Thyroid gland (tissue), 4 donors: ENCODE measurements around the gene EXOC6. TPM values are rescaled to one million over a fixed set of nuclear protein-coding genes. Genes with fewer than 3 reads are reported as not detected.

Experiments
- DNase-seq, 2 donors: peaks; one replicate each; pipeline ENCODE4 v3.0.0-alpha.2; 2019
- H3K27ac ChIP-seq, 3 donors: fragments of 200-600 bp; sonication (generic); 1 replicate in 2 of 3; 2 replicates in 1 of 3; pipeline ENCODE4 v1.5.1; 2016 to 2019; ENCODE audit warnings: mild to moderate bottlenecking in 1 of 3, moderate library complexity in 1 of 3
- H3K27me3 ChIP-seq: fragments of 200-600 bp; sonication (generic); one replicate; pipeline ENCODE4 v1.5.1; 2019
- H3K36me3 ChIP-seq, 2 donors: fragments of 200-600 bp; sonication (generic); one replicate each; pipeline ENCODE4 v1.5.1; 2016 to 2019
- H3K4me1 ChIP-seq, 2 donors: fragments of 200-600 bp; sonication (generic); one replicate each; pipeline ENCODE4 v1.5.1; 2017 to 2019
- H3K4me3 ChIP-seq, 3 donors: fragments of 200-600 bp; sonication (generic); replicated peaks in 1 of 3; 1 replicate in 2 of 3; 2 replicates in 1 of 3; pipeline ENCODE4 v1.5.1; 2016; ENCODE audit warnings: mild to moderate bottlenecking in 1 of 3
- H3K9me3 ChIP-seq: fragments of 200-600 bp; sonication (generic); one replicate; pipeline ENCODE4 v1.5.1; 2017
- POLR2A ChIP-seq, 2 donors: fragments of 450-650 bp; IDR thresholded peaks; one replicate each; pipeline ENCODE4 v1.6.1; 2017; ENCODE audit warnings: antibody characterized with exemption in 2 of 2, mild to moderate bottlenecking in 2 of 2, moderate library complexity in 1 of 2
- WGBS, 2 donors: methylation state at CpG; one replicate each; pipeline ENCODE4 v1.1.5; 2017; 5-methylcytosine and 5-hydroxymethylcytosine counted together
- intact Hi-C: fragments of 100-400 bp; cut with DNase I; formaldehyde crosslinking; loops from one replicate; pipeline ENCODE4 v1.15.1; 2023
- total RNA-seq, 4 donors: library from RNA; depleted of rRNA; stranded (reverse); fragments of >200 nt; gene quantifications; one replicate each; pipeline ENCODE4 v1.2.3, GENCODE V29; 2016
- TF ChIP-seq, protein P1 (sequence below), 6 experiments: fragments of 200-600 bp in 3 of 6; fragments of 450-650 bp in 3 of 6; sonication (generic) in 3 of 6; IDR thresholded peaks; one replicate each; pipeline ENCODE4 v1.5.1; 2016 to 2019; ENCODE audit warnings: antibody characterized with exemption in 6 of 6, mild to moderate bottlenecking in 2 of 6, inconsistent platforms in 1 of 6, moderate library complexity in 1 of 6

Gene EXOC6
- total RNA-seq, 4 donors from 2014 or later: 51.6 to 74.0 (median 61.1) TPM

DNA sequence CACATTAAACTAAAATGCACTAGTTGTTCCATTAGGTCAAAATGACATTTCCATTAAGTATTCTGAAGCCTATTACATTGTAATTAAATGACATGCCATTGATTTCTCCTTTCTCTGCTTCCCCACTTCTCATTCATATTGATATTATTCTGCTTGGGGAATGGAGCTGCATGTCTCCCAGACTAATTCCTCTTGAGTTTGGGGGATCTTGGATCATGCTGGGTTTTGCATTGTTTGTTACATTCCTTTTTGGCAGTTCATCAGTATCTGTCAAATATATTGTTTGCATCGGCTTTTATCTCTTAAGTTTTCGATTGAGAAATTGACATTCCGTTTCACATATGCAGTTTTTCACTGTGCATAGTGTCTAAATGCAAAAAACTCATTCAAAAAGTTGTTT is 147.2 kb downstream of the EXOC6 start:
- H3K36me3 ChIP-seq: no peaks in the 10 kb centered on the region
- 90% methylated on average over 3 of the region's 3 CpGs for WGBS, 2 donors
- H3K27me3 ChIP-seq: no peaks in the 10 kb centered on the region
- no peak overlapping the region for H3K27ac ChIP-seq
- TF ChIP-seq POLR2A (IDR thresholded peaks at IDR 0.05): no peak
- no peak for DNase-seq
- H3K9me3 ChIP-seq: no peaks in the 10 kb centered on the region
- intact Hi-C loops: no loop called here
- no peaks in the 10 kb centered on the region for H3K4me1 ChIP-seq
- no peak overlapping the region for H3K4me3 ChIP-seq

DNA sequence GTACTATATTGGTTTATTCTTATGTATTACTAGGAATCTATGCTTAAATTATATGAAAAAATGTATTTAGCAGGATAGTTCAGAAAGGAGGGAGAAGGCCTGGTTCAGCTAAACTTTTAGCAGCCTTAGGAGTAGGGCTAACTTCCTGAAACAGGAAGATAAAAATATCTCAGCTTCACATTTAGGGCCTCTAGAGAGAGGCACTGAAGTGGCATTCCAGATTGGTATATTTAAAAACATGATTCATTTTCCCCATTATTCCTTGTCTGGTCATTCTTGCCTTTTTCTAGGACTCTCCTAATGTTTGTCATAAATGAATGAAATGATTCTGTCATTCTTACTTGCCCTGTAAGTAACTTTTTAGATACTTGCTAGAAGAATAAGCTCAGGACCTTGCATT is 149.3 kb downstream of the EXOC6 start:
- no peak overlapping the region for H3K4me3 ChIP-seq
- TF ChIP-seq, protein P1, sequence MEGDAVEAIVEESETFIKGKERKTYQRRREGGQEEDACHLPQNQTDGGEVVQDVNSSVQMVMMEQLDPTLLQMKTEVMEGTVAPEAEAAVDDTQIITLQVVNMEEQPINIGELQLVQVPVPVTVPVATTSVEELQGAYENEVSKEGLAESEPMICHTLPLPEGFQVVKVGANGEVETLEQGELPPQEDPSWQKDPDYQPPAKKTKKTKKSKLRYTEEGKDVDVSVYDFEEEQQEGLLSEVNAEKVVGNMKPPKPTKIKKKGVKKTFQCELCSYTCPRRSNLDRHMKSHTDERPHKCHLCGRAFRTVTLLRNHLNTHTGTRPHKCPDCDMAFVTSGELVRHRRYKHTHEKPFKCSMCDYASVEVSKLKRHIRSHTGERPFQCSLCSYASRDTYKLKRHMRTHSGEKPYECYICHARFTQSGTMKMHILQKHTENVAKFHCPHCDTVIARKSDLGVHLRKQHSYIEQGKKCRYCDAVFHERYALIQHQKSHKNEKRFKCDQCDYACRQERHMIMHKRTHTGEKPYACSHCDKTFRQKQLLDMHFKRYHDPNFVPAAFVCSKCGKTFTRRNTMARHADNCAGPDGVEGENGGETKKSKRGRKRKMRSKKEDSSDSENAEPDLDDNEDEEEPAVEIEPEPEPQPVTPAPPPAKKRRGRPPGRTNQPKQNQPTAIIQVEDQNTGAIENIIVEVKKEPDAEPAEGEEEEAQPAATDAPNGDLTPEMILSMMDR (IDR thresholded peaks at IDR 0.05): no peak
- no peak for TF ChIP-seq POLR2A (IDR thresholded peaks at IDR 0.05)
- H3K27ac ChIP-seq: no peak overlapping the region
- no peaks in the 10 kb centered on the region for H3K4me1 ChIP-seq
- no peaks in the 10 kb centered on the region for H3K27me3 ChIP-seq
- intact Hi-C loops: no loop called here
- DNase-seq: no peak
- H3K36me3 ChIP-seq: no peaks in the 10 kb centered on the region
- H3K9me3 ChIP-seq: no peaks in the 10 kb centered on the region

- H3K27ac ChIP-seq: no peak overlapping the region
- no peak for DNase-seq
- no peaks in the 10 kb centered on the region for H3K9me3 ChIP-seq
- no peaks in the 10 kb centered on the region for H3K36me3 ChIP-seq
- no peaks in the 10 kb centered on the region for H3K4me1 ChIP-seq
- intact Hi-C loops: no loop called here
- TF ChIP-seq, protein P1 (IDR thresholded peaks at IDR 0.05): no peak
- no peaks in the 10 kb centered on the region for H3K27me3 ChIP-seq
- no peak overlapping the region for H3K4me3 ChIP-seq
- 92 to 96% methylated on average over 2 of the region's 2 CpGs for WGBS, 2 donors
Measured at GRCh38 chr10:92999191-92999590, 150.9 kb downstream of the EXOC6 start.

- Histone ChIP-seq H3K9me3 (no peaks in the 10 kb centered on the region), H3K27ac (no peak overlapping the region), H3K4me3 (no peak overlapping the region), H3K36me3 (no peaks in the 10 kb centered on the region), H3K4me1 (no peaks in the 10 kb centered on the region), H3K27me3 (no peaks in the 10 kb centered on the region)
- intact Hi-C loops: no loop called here
- DNase-seq: no peak
- WGBS, 2 donors: 11 to 12% methylated on average over 3 of the region's 3 CpGs
- TF ChIP-seq, protein P1 (IDR thresholded peaks at IDR 0.05): peak in 5 of 6 experiments; percentile 8 to 58 (median 41)
- TF ChIP-seq POLR2A (IDR thresholded peaks at IDR 0.05): no peak
Measured at GRCh38 chr10:93006435-93007039, 158.2 kb downstream of the EXOC6 start.

- Histone ChIP-seq H3K4me3 (no peak overlapping the region), H3K27me3 (no peaks in the 10 kb centered on the region), H3K27ac (no peak overlapping the region), H3K9me3 (no peaks in the 10 kb centered on the region), H3K4me1 (no peaks in the 10 kb centered on the region), H3K36me3 (no peaks in the 10 kb centered on the region)
- DNase-seq: no peak
- TF ChIP-seq, protein P1 (IDR thresholded peaks at IDR 0.05): no peak
- TF ChIP-seq POLR2A (IDR thresholded peaks at IDR 0.05): no peak
- intact Hi-C loops: no loop called here
- 95 to 98% methylated on average over 3 of the region's 3 CpGs for WGBS, 2 donors
Measured at GRCh38 chr10:93015722-93016121, 167.4 kb downstream of the EXOC6 start.
